Heart left ventricle (tissue), 16 donors: ENCODE data around the gene FAM222A. TPM values are rescaled to one million over a fixed set of nuclear protein-coding genes. Genes with fewer than 3 reads are reported as not detected.

Source experiments
- ATAC-seq, 4 donors: fragments of 200-7000 bp; cut with Tn5 transposase; one replicate each; pipeline ENCODE4 v1.9.1; 2020 to 2022; ENCODE audit warnings: moderate library complexity in 4 of 4, mild to moderate bottlenecking in 3 of 4, moderate number of reproducible peaks in 1 of 4
- DNase-seq, 5 donors: peaks; one replicate each; pipeline ENCODE4 v3.0.0-alpha.2; 2020
- H3K27ac ChIP-seq, 12 donors: fragments of 200-600 bp; sonication (generic) in 4 of 12; one replicate each; pipeline versions ENCODE4 v1.5.0 to v1.8.0; 2016 to 2022; ENCODE audit warnings: mild to moderate bottlenecking in 2 of 12
- H3K27me3 ChIP-seq, 9 donors: fragments of 200-600 bp; sonication (generic) in 2 of 9; one replicate each; pipeline versions ENCODE4 v1.5.1 to v1.8.0; 2016 to 2022; ENCODE audit warnings: mild to moderate bottlenecking in 3 of 9
- H3K36me3 ChIP-seq, 9 donors: fragments of 200-600 bp; sonication (generic) in 2 of 9; one replicate each; pipeline versions ENCODE4 v1.5.0 to v1.8.0; 2018 to 2022; ENCODE audit warnings: mild to moderate bottlenecking in 2 of 9
- H3K4me1 ChIP-seq, 12 donors: fragments of 200-600 bp; sonication (generic) in 4 of 12; one replicate each; pipeline versions ENCODE4 v1.5.0 to v1.8.0; 2016 to 2022; ENCODE audit warnings: mild to moderate bottlenecking in 3 of 12
- H3K4me3 ChIP-seq, 12 donors: fragments of 200-600 bp; sonication (generic) in 4 of 12; one replicate each; pipeline versions ENCODE4 v1.5.0 to v1.8.0; 2017 to 2022; ENCODE audit warnings: mild to moderate bottlenecking in 9 of 12, moderate library complexity in 4 of 12
- H3K9me3 ChIP-seq, 12 donors: fragments of 200-600 bp; sonication (generic) in 4 of 12; one replicate each; pipeline versions ENCODE4 v1.5.0 to v1.8.0; 2016 to 2022; ENCODE audit warnings: mild to moderate bottlenecking in 1 of 12
- CTCF ChIP-seq, 12 donors: fragments of 200-600 bp; sonication (generic) in 4 of 12; IDR thresholded peaks; one replicate each; pipeline versions ENCODE4 v1.5.0 to v1.8.0; 2018 to 2022; ENCODE audit warnings: antibody characterized with exemption in 12 of 12, mild to moderate bottlenecking in 5 of 12
- POLR2A ChIP-seq, 2 donors: fragments of 450-650 bp; IDR thresholded peaks; one replicate each; pipeline ENCODE4 v1.6.1; 2017; ENCODE audit warnings: antibody characterized with exemption in 2 of 2, mild to moderate bottlenecking in 2 of 2, moderate library complexity in 2 of 2
- WGBS, 4 donors: extraction: QIAGEN DNeasy Blood & Tissue Kit in 2 of 4; methylation state at CpG; one replicate each; pipeline versions ENCODE4 v1.1.5 to v1.1.7; 2013 to 2018; 5-methylcytosine and 5-hydroxymethylcytosine counted together
- intact Hi-C, 10 donors: fragments of 100-400 bp; cut with DNase I; formaldehyde crosslinking; loops; one replicate each; pipeline versions ENCODE4 v1.11.1 to v1.14.2; 2022
- polyA plus RNA-seq, 2 donors: library from polyadenylated mRNA; stranded (reverse); fragments of 200-250 nt; gene quantifications; one replicate each; pipeline ENCODE4 v1.2.3, GENCODE V29; 2013
- total RNA-seq, 9 donors: library from RNA; depleted of rRNA in 2 of 9; stranded (reverse); fragments of >200 nt in 2 of 9; fragmentation: NEBNext Ultra II Directional in 3 of 9; extraction: Animal tissue kit (Norgen Biotek cat#: 25700) in 3 of 9; gene quantifications; one replicate each; pipeline versions ENCODE4 v1.1.0 to v1.2.4, GENCODE V29; 2016 to 2023
- donor health status: ischemic (EF 13 %, LVEDD 7.1; RV severe dilation, severe dysfunction).
- donor health status: healthy with polysubstance abuse.
- donor health status: DM: no; HTN: yes; CAD: no.
- donor health status: DM: no; HTN: no; CAD: no.
- donor health status: ischemic (EF 25% LVEDD 6.9; RV normal size, moderate dysfunction).
- donor health status: ischemic (EF 25% LVEDD 5.7; RV mildly dilated, moderate dysfunction).
- donor health status: healthy.
- donor health status: DM: yes; HTN: yes; CAD: no.
- donor health status: ischemic (EF 35%, LVEDD 5.7; RV mildly dilated, moderate dysfunction).
- donor health status: nonischemic (EF 11% LVEDD 7.7; RV severe dilation, severe dysfunction).
- donor health status: DM: yes; HTN: yes; CAD: no.
- donor health status: PGD.
- donor health status: ischemic (EF 29% LVEDD 5.4; RV normal size, mild dysfunction).
- donor health status: nonischemic (EF 23%, LVEDD 6.1; RV moderate dilation, normal function).

Gene FAM222A
- total and polyA plus RNA-seq, 11 donors: 3.5 to 45.8 (median 10.2) TPM

GRCh38 chr12:109752117-109753053, 38.8 kb downstream of the FAM222A start:
- TF ChIP-seq CTCF (IDR thresholded peaks at IDR 0.05) (no peak), POLR2A (IDR thresholded peaks at IDR 0.05) (no peak)
- H3K4me3 ChIP-seq: no peak overlapping the region
- intact Hi-C loops: no loop called here
- DNase-seq (peak in 3 of 5 donors; percentile 11 to 27 (median 20)), ATAC-seq (peak in 2 of 4 donors; percentile 37 to 39)
- 62 to 85% (median 69%) methylated on average over 5 to 6 of the region's 6 CpGs for WGBS, 4 donors
- H3K9me3 ChIP-seq: peaks cover 0 to 18% (median 3%) of the 10 kb centered on the region in 12 donors
- H3K36me3 ChIP-seq: no peaks in the 10 kb centered on the region
- peak overlapping the region in 1 of 12 donors; percentile 1 for H3K27ac ChIP-seq
- H3K27me3 ChIP-seq: no peaks in the 10 kb centered on the region
- peaks cover 0 to 8% (median 0%) of the 10 kb centered on the region in 12 donors for H3K4me1 ChIP-seq

- H3K4me1 ChIP-seq: peaks cover 0 to 8% (median 0%) of the 10 kb centered on the region in 12 donors
- peak in 1 of 4 donors; percentile 18 for ATAC-seq
- H3K36me3 ChIP-seq: no peaks in the 10 kb centered on the region
- peak in 3 of 5 donors; percentile 11 to 43 (median 14) for DNase-seq
- no peaks in the 10 kb centered on the region for H3K27me3 ChIP-seq
- 89 to 91% (median 90%) methylated on average over 4 to 5 of the region's 5 CpGs for WGBS, 4 donors
- TF ChIP-seq CTCF (IDR thresholded peaks at IDR 0.05) (no peak), POLR2A (IDR thresholded peaks at IDR 0.05) (no peak)
- intact Hi-C loops: no loop called here
- H3K9me3 ChIP-seq: peaks cover 0 to 18% (median 3%) of the 10 kb centered on the region in 12 donors
- H3K4me3 ChIP-seq: no peak overlapping the region
- H3K27ac ChIP-seq: no peak overlapping the region
Observed at GRCh38 chr12:109753054-109753401, 39.4 kb downstream of the FAM222A start.

GRCh38 chr12:109753959-109754358, 40.3 kb downstream of the FAM222A start:
- DNase-seq (no peak), ATAC-seq (no peak)
- intact Hi-C loops: no loop called here
- H3K4me1 ChIP-seq: peaks cover 0 to 8% (median 0%) of the 10 kb centered on the region in 12 donors
- H3K36me3 ChIP-seq: no peaks in the 10 kb centered on the region
- H3K27me3 ChIP-seq: no peaks in the 10 kb centered on the region
- TF ChIP-seq POLR2A (IDR thresholded peaks at IDR 0.05) (no peak), CTCF (IDR thresholded peaks at IDR 0.05) (no peak)
- H3K9me3 ChIP-seq: peaks cover 0 to 18% (median 3%) of the 10 kb centered on the region in 12 donors
- no peak overlapping the region for H3K4me3 ChIP-seq
- WGBS, 4 donors: 46 to 55% (median 49%) methylated on average over 2 of the region's 2 CpGs
- H3K27ac ChIP-seq: no peak overlapping the region

GRCh38 chr12:109756457-109756856, 42.8 kb downstream of the FAM222A start:
- no peak for ATAC-seq
- Histone ChIP-seq H3K36me3 (no peaks in the 10 kb centered on the region), H3K27me3 (no peaks in the 10 kb centered on the region), H3K9me3 (peaks cover 0 to 18% (median 3%) of the 10 kb centered on the region in 12 donors), H3K27ac (no peak overlapping the region), H3K4me3 (no peak overlapping the region), H3K4me1 (peaks cover 0 to 29% (median 5%) of the 10 kb centered on the region in 12 donors)
- intact Hi-C loops: no loop called here
- DNase-seq: no peak
- 94 to 98% (median 95%) methylated on average over 1 of the region's 1 CpG for WGBS, 4 donors
- TF ChIP-seq POLR2A (IDR thresholded peaks at IDR 0.05) (no peak), CTCF (IDR thresholded peaks at IDR 0.05) (no peak)
